Chondrocyte (in vitro differentiated cells): ENCODE data around the gene CDH15. TPM values are rescaled to one million over a fixed set of nuclear protein-coding genes. Genes with fewer than 3 reads are reported as not detected.
"Not testable (repeated sequence)": the region's sequence is repeated elsewhere in the genome, so short reads cannot be mapped to it uniquely, and the experiment has no call there.

Experiments
- DNase-seq: peaks from one replicate; pipeline ENCODE4 v3.0.0; 2021; ENCODE audit warnings: mixed read lengths, low spot score
- H3K27ac Mint-ChIP-seq: one replicate; pipeline ENCODE4 v1.8.0; 2021; ENCODE audit warnings: mild to moderate bottlenecking, moderate library complexity, mixed read lengths; ENCODE audit not compliant: unreplicated experiment
- H3K27me3 Mint-ChIP-seq: 2 replicates; pipeline ENCODE4 v1.8.0; 2021; ENCODE audit warnings: low read depth, mixed read lengths
- H3K36me3 Mint-ChIP-seq: 2 replicates; pipeline ENCODE4 v1.8.0; 2021; ENCODE audit warnings: low read depth, mixed read lengths
- H3K4me1 Mint-ChIP-seq: 2 replicates; pipeline ENCODE4 v1.8.0; 2021; ENCODE audit warnings: low read depth, mild to moderate bottlenecking, mixed read lengths
- H3K4me3 Mint-ChIP-seq: one replicate; pipeline ENCODE4 v1.8.0; 2021; ENCODE audit warnings: mild to moderate bottlenecking, moderate library complexity, mixed read lengths; ENCODE audit not compliant: unreplicated experiment
- H3K9me3 Mint-ChIP-seq: 2 replicates; pipeline ENCODE4 v1.8.0; 2021; ENCODE audit warnings: low read depth, mixed read lengths
- CTCF ChIP-seq: fragments of 200-600 bp; sonication (generic); IDR thresholded peaks from 2 replicates; pipeline ENCODE4 v1.5.0; 2021; ENCODE audit warnings: antibody characterized with exemption, mild to moderate bottlenecking, moderate library complexity
- total RNA-seq: library from RNA; stranded (reverse); gene quantifications from 3 replicates; pipeline ENCODE4 v1.2.1, GENCODE V29; 2021

CDH15 gene
- total RNA-seq, 1 donor from 2014 or later, result 0.20 TPM

- TF ChIP-seq CTCF, result no peak
- Mint-ChIP-seq H3K27me3 (no peaks in the 10 kb centered on the region), H3K4me3 (no peak overlapping the region), H3K27ac (no peak overlapping the region), H3K36me3 (peaks cover 20% of the 10 kb centered on the region), H3K4me1 (peaks cover 8% of the 10 kb centered on the region), H3K9me3 (peaks cover 2% of the 10 kb centered on the region)
- no peak for DNase-seq
Observed at GRCh38 chr16:89237733-89238132, 66.2 kb downstream of the CDH15 start.

GRCh38 chr16:89241187-89242007, 69.8 kb downstream of the CDH15 start:
- no peak for DNase-seq
- peaks cover 2% of the 10 kb centered on the region for H3K9me3 Mint-ChIP-seq
- H3K4me3 Mint-ChIP-seq, result peak overlapping the region; percentile 99
- TF ChIP-seq CTCF, result no peak
- H3K36me3 Mint-ChIP-seq, result no peaks in the 10 kb centered on the region
- peak overlapping the region; percentile 100 for H3K27ac Mint-ChIP-seq
- H3K4me1 Mint-ChIP-seq, result peaks cover 11% of the 10 kb centered on the region
- H3K27me3 Mint-ChIP-seq, result no peaks in the 10 kb centered on the region

GRCh38 chr16:89242795-89243200, 71.2 kb downstream of the CDH15 start:
- Mint-ChIP-seq H3K36me3 (no peaks in the 10 kb centered on the region), H3K9me3 (peaks cover 2% of the 10 kb centered on the region), H3K27ac (peak overlapping the region; percentile 46), H3K4me3 (no peak overlapping the region), H3K27me3 (no peaks in the 10 kb centered on the region), H3K4me1 (peaks cover 15% of the 10 kb centered on the region)
- no peak for DNase-seq
- no peak for TF ChIP-seq CTCF

GRCh38 chr16:89243664-89244063, 72.1 kb downstream of the CDH15 start:
- H3K4me1 Mint-ChIP-seq, result peaks cover 15% of the 10 kb centered on the region
- DNase-seq, result no peak
- H3K36me3 Mint-ChIP-seq, result no peaks in the 10 kb centered on the region
- no peak for TF ChIP-seq CTCF
- H3K9me3 Mint-ChIP-seq, result peaks cover under 1% of the 10 kb centered on the region
- H3K27ac Mint-ChIP-seq, result no peak overlapping the region
- no peak overlapping the region for H3K4me3 Mint-ChIP-seq
- no peaks in the 10 kb centered on the region for H3K27me3 Mint-ChIP-seq

- not testable (repeated sequence) for H3K27me3 Mint-ChIP-seq, DNase-seq
- H3K4me1 Mint-ChIP-seq, result peaks cover 15% of the 10 kb centered on the region
Observed at GRCh38 chr16:89244264-89244663, 72.7 kb downstream of the CDH15 start.

GRCh38 chr16:89244754-89245153, 73.2 kb downstream of the CDH15 start:
- no peak overlapping the region for H3K4me3 Mint-ChIP-seq
- TF ChIP-seq CTCF, result no peak
- H3K4me1 Mint-ChIP-seq, result peaks cover 15% of the 10 kb centered on the region
- peaks cover under 1% of the 10 kb centered on the region for H3K9me3 Mint-ChIP-seq
- no peaks in the 10 kb centered on the region for H3K36me3 Mint-ChIP-seq
- DNase-seq, result no peak
- H3K27me3 Mint-ChIP-seq, result no peaks in the 10 kb centered on the region
- no peak overlapping the region for H3K27ac Mint-ChIP-seq

More at GRCh38 chr16:89244264-89244663, 72.7 kb downstream of the CDH15 start:
- H3K4me3 Mint-ChIP-seq, H3K36me3 Mint-ChIP-seq, H3K27ac Mint-ChIP-seq, H3K9me3 Mint-ChIP-seq: not testable (repeated sequence)
